ENCODE measurements around the gene INKA2. TPM values are rescaled to one million over a fixed set of nuclear protein-coding genes. Genes with fewer than 3 reads are reported as not detected.

The INKA2 gene
- polyA plus RNA-seq, 3 donors, result 1.8 to 6.6 (median 2.0) TPM

- Mint-ChIP-seq H3K9me3 (no peaks in the 10 kb centered on the region), H3K27ac (peak overlapping the region in 6 of 7 donors; percentile 47 to 83 (median 68)), H3K4me1 (peaks cover 7% of the 10 kb centered on the region), H3K27me3 (ENCODE audit: low read depth in 3 of 3) (no peaks in the 10 kb centered on the region), H3K4me3 (no peak overlapping the region), H3K36me3 (peaks cover 69 to 83% of the 10 kb centered on the region in 2 donors)
- TF ChIP-seq CTCF (IDR thresholded peaks at IDR 0.05), result no peak
- no peak overlapping the region for H3K9ac ChIP-seq (ENCODE audit: insufficient read depth, low read length, poor library complexity, severe bottlenecking)
- peaks cover 81 to 96% of the 10 kb centered on the region in 2 donors for H3K36me3 ChIP-seq (replicated peaks in 1 of 2; ENCODE audit: control insufficient read depth in 1 of 2, insufficient read depth in 2 of 2, low read length in 2 of 2)
- no peak overlapping the region for H3K4me3 ChIP-seq (replicated peaks in 1 of 3; ENCODE audit: low read depth in 2 of 3, low read length in 3 of 3)
- DNase-seq, result peak in 1 of 3 donors; percentile 37
- no peak overlapping the region for H2AFZ ChIP-seq (ENCODE audit: insufficient read depth, low read depth, low read length, poor library complexity, severe bottlenecking)
- peak overlapping the region; percentile 46 to 53 for H3K27ac ChIP-seq (ENCODE audit: low read depth in 1 of 2, low read length in 2 of 2)
- intact Hi-C loops (cut with micrococcal nuclease), result no loop called here
- H3K9me3 ChIP-seq (replicated peaks in 1 of 2; ENCODE audit: control insufficient read depth in 1 of 2, insufficient read depth in 1 of 2, low read length in 2 of 2), result no peaks in the 10 kb centered on the region
- H3K79me2 ChIP-seq (ENCODE audit: insufficient read depth, low read length), result no peaks in the 10 kb centered on the region
- no peaks in the 10 kb centered on the region for H3K27me3 ChIP-seq (ENCODE audit: control insufficient read depth in 2 of 2, insufficient read depth in 2 of 2, low read length in 2 of 2)
- H4K20me1 ChIP-seq (ENCODE audit: insufficient read depth, low read length), result peaks cover 51% of the 10 kb centered on the region
- H3K4me1 ChIP-seq (ENCODE audit: control insufficient read depth in 1 of 2, insufficient read depth in 2 of 2, low read length in 2 of 2), result peaks cover 0 to 5% of the 10 kb centered on the region in 2 donors
- no peak overlapping the region for H3K4me2 ChIP-seq (replicated peaks; ENCODE audit: extremely low read depth, low read length, poor library complexity, severe bottlenecking)
- 29% methylated on average over 2 of the region's 9 CpGs for WGBS (ENCODE audit: insufficient coverage)
These were observed 31.3 kb downstream of the INKA2 start for GRCh38 chr1:111707906-111708305.

GRCh38 chr1:111706921-111707320 is 32.3 kb downstream of the INKA2 start:
- H3K36me3 ChIP-seq (replicated peaks in 1 of 2; ENCODE audit: control insufficient read depth in 1 of 2, insufficient read depth in 2 of 2, low read length in 2 of 2), result peaks cover 80 to 98% of the 10 kb centered on the region in 2 donors
- Mint-ChIP-seq H3K27ac (peak overlapping the region in 3 of 7 donors; percentile 8 to 66 (median 10)), H3K4me1 (peaks cover 7% of the 10 kb centered on the region), H3K27me3 (ENCODE audit: low read depth in 3 of 3) (no peaks in the 10 kb centered on the region), H3K9me3 (no peaks in the 10 kb centered on the region), H3K4me3 (no peak overlapping the region), H3K36me3 (peaks cover 71 to 90% of the 10 kb centered on the region in 2 donors)
- no peaks in the 10 kb centered on the region for H3K79me2 ChIP-seq (ENCODE audit: insufficient read depth, low read length)
- intact Hi-C loops (cut with micrococcal nuclease), result no loop called here
- H3K9me3 ChIP-seq (replicated peaks in 1 of 2; ENCODE audit: control insufficient read depth in 1 of 2, insufficient read depth in 1 of 2, low read length in 2 of 2), result no peaks in the 10 kb centered on the region
- no peak overlapping the region for H3K27ac ChIP-seq (ENCODE audit: low read depth in 1 of 2, low read length in 2 of 2)
- no peak overlapping the region for H3K4me3 ChIP-seq (replicated peaks in 1 of 3; ENCODE audit: low read depth in 2 of 3, low read length in 3 of 3)
- no CpG with 5 or more reads among the region's 2 CpGs for WGBS (ENCODE audit: insufficient coverage)
- no peak overlapping the region for H2AFZ ChIP-seq (ENCODE audit: insufficient read depth, low read depth, low read length, poor library complexity, severe bottlenecking)
- no peaks in the 10 kb centered on the region for H3K27me3 ChIP-seq (ENCODE audit: control insufficient read depth in 2 of 2, insufficient read depth in 2 of 2, low read length in 2 of 2)
- peaks cover 0 to 5% of the 10 kb centered on the region in 2 donors for H3K4me1 ChIP-seq (ENCODE audit: control insufficient read depth in 1 of 2, insufficient read depth in 2 of 2, low read length in 2 of 2)
- no peak overlapping the region for H3K4me2 ChIP-seq (replicated peaks; ENCODE audit: extremely low read depth, low read length, poor library complexity, severe bottlenecking)
- TF ChIP-seq CTCF (IDR thresholded peaks at IDR 0.05), result no peak
- peaks cover 60% of the 10 kb centered on the region for H4K20me1 ChIP-seq (ENCODE audit: insufficient read depth, low read length)
- H3K9ac ChIP-seq (ENCODE audit: insufficient read depth, low read length, poor library complexity, severe bottlenecking), result no peak overlapping the region
- no peak for DNase-seq

Data from CD14-positive monocyte (primary cell).